ENCODE data around the gene SPATA13.
A peak's percentile ranks its signal among the peaks of the same experiment; 100 is the strongest.

The SPATA13 gene

DNA sequence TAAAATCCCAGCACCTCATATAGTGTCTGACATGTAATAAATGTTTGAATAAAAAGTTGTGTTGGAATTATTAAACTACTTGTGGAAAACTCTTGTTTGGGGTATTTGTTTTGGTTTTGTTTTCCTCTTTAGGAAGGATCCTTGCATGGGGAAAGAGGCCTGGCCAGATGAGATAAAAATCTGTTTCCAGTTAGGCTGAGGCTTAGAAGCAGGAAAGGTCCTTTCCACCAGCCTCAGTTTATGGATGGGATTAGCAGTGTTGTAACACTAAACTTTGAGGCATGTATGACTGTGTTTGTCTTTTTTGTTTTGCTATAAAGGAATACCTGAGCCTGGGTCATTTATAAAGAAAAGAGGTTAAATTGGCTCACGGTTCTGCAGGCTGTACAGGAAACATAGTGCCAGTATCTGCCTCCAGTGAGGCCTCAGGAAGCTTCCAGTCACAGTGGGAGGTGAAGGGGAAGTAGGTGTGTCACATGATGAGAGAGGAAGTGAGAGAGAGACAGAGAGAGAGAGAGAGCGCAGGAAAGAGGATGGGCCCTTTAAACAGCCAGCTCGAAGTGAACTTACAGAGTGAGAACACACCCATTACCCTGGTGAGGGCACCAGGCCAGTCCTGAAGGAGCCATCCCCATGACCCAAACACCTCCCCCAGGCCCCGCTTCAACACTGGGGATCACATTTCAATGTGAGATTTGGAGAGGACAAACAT, 21.6 kb downstream of the SPATA13 start:
- no peak overlapping the region; the same call in 1 of the 2 replicates for H3K27ac ChIP-seq
- no peak for TF ChIP-seq CTCF (conservative IDR thresholded peaks at IDR 0.05)

DNA sequence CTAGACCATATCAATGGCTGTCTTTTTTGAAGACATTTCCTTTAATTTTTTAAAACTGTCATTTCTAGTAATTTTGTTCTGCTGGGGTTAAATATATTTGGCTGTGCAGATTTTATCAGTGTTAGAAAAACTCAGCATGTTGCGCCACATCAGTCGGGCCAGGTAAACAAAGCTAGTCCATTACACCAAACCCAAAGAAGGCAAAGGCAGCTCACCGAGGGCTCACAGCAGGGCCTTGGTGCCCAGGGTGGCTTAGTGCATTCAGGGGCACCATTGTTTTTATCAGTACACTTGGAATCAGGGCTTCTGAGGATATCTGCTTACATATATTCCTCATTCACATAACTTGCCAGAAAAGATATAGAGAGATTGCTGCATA, 22.2 kb downstream of the SPATA13 start:
- no peak overlapping the region; the same call in 1 of the 2 replicates for H3K27ac ChIP-seq
- no peak for TF ChIP-seq CTCF (conservative IDR thresholded peaks at IDR 0.05)

GRCh38 chr13:24183741-24184182, 23.2 kb downstream of the SPATA13 start:
- TF ChIP-seq CTCF (conservative IDR thresholded peaks at IDR 0.05) = no peak
- peak overlapping the region; percentile 46; the same call in 1 of the 2 replicates for H3K27ac ChIP-seq

GRCh38 chr13:24184265-24184841, 23.8 kb downstream of the SPATA13 start:
- no peak for TF ChIP-seq CTCF (conservative IDR thresholded peaks at IDR 0.05)

GRCh38 chr13:24184882-24185281, 24.4 kb downstream of the SPATA13 start:
- H3K27ac ChIP-seq = peak overlapping the region; percentile 46; the same call in 1 of the 2 replicates
- TF ChIP-seq CTCF (conservative IDR thresholded peaks at IDR 0.05) = no peak

More at GRCh38 chr13:24184265-24184841, 23.8 kb downstream of the SPATA13 start:
- peak overlapping the region; percentile 46; the same call in 1 of the 2 replicates for H3K27ac ChIP-seq

GRCh38 chr13:24185591-24186232, 25.2 kb downstream of the SPATA13 start:
- H3K27ac ChIP-seq = no peak overlapping the region
- TF ChIP-seq CTCF (conservative IDR thresholded peaks at IDR 0.05) = no peak

DNA sequence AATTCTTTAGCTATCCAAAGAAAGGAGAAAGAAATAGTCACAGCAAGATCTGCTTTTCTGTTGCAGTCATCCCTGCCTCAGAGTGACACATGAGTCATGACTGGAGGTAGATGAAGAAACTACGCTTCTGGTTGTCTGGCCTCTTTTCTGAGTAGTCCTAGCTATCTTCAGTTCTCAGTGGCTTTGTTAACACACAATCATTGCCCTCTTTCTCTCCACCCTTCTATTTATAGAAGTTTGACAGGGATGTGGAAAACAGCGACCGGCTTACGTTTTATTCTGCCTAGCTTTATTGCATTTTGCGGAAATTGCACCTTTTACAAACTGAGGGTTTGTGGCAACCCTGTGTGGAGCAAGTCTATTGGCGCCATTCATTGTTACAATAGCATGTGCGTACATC, 26.7 kb downstream of the SPATA13 start:
- TF ChIP-seq CTCF (conservative IDR thresholded peaks at IDR 0.05) = no peak
- H3K27ac ChIP-seq = no peak overlapping the region
